GM21723 (cell line): ENCODE data around the gene COL23A1.

Experiments used
- ATAC-seq: cut with Tn5 transposase; IDR thresholded peaks from one replicate; pipeline ENCODE4 v1.9.1; 2021; ENCODE audit warnings: mild to moderate bottlenecking, moderate library complexity; ENCODE audit not compliant: unreplicated experiment

The COL23A1 gene

DNA sequence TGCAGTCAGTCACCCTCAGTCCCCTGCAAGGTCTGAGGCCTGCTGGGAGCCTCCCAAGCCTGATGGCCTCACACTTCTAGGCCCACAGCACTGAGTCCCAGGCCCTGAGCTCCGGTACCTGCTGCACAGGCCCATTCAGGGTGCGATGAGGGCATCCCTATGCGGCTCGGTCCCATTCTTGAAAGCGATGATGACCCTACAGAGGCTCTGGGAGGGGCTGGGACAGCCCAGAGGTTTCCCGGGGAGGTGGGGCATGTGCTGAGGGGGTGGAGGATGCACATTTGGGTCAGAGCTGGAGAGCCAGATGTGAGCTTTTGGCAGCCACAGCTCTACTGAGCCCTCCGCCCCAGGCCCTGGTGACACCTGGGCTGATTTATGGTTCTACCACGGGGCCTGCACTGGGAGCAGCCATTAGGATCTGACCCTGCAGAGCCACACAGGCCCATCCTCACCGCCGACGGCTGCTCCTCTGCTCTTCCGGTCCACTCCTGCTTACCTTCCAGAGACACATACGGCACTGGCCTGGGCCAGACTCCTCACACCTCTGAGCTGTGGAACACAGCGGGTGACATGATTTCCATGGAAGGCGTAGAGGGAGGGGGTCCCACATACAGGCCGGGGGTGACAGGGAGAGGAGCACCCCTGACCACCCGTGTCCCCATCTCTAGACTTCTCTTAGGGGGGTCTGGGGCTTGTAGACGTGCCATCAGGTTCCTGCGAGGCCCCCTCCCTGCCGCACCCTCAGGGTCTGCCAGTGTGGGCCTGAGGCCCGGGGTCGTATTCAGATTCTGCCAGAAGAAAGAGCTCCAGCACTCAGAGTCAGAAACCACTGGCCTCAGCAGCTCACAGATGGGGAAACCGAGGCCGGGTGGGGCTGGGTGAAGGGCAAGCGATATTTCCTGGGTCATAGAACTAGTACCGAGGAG, 53.4 kb downstream of the COL23A1 start:
- ATAC-seq: no peak

DNA sequence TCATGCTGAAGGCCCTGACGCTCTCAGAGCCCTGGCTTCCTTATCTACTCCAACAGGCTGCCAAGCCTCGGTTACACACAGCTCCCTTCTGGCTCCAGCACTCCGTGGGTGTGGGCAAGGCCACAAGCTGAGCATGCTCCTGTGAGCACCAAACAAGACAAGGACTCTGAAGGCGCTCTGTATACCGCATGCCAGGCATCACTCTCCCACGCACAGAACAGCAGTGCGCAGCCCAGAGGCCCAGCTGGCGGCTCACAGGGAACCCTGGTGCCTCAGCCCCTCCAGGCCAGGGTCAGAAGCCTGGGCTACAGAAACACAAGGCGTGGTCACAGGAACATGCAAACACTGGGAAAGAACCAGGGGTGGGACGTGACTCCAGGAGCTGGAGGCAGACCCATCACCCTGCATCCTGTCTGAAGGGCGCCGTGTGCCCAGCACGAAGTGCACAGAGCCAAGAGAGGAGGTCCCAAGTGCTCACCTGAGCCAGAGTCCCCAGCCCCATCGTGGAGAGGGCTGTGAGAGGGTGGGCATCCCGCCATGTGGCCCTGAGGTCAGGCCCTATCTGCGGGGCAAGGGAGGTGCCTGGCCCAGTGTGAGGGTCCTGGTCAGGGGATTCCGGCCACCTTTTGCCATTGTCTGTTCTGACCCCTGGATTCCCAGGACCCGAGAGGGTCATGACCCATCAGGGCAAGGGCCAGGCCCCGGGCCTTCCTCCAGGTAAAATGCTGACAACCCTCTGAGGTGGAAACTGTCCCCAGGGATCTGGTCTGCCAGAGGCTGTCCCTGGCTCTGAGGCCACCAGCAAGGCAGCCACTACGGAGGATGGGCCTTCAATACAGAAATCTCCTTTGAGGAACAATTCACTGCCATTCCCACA, 54.7 kb downstream of the COL23A1 start:
- ATAC-seq: no peak

GRCh38 chr5:178533136-178533535, 57.1 kb downstream of the COL23A1 start:
- ATAC-seq: no peak

GRCh38 chr5:178532666-178533065, 57.5 kb downstream of the COL23A1 start:
- ATAC-seq: no peak

DNA sequence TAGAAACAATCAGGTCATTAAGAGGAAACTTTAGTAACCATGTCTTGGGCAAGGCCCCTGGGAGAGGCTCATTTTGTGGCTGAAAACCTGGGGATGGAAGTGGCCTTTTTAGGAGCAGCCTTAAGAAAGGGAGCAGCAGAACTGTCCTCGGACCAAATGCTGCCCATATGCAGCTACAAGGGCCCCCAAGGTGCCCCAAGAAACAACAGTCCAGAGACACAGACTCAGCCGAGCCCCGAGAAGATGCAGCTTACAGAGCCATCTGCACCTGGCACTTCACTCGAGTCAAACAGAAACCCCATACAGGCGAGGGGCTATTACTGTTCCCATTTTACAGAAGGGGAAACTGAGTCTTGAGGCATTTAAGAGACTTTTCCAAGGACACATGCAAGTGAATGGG, 58.0 kb downstream of the COL23A1 start:
- ATAC-seq: no peak

DNA sequence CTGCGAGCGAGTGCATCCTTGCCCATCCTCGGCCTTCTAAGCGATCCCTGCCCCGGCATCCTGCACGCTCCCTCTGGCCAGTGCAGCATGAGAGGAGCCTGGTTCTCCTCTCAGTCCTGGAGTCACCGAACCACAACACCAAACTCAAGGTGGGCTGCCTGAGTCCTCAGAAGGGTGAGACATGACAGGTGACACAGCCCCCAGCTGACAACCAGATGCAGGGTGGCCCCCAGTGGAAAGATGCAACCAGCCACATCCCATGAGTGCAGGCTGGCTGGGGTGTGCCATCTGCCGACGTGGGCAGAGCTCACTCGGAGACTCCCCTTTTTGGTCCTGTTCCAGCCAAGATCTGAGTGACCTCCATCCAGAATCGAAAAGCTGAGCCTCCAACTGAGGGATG, 58.4 kb downstream of the COL23A1 start:
- no peak for ATAC-seq

GRCh38 chr5:178530526-178530925, 59.7 kb downstream of the COL23A1 start:
- no peak for ATAC-seq

DNA sequence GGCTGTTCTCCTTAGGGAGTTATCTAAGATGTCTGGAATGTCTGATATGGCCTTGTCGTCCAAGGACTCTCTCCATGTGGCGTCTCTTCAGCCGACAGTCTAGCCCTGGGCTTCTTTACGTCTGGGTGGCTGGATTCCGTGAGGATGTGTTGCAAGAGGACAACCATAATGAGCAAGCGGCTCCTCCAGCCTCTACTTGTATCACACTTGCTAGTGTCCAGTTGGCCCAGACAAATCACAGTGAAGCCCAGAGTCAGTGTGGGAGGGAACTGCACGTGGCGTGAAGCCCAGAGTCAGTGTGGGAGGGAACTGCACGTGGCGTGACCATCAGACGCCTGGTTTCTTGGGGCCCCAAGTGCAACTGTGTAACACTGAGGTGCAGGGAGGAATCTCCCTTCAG, 61.1 kb downstream of the COL23A1 start:
- ATAC-seq: no peak

DNA sequence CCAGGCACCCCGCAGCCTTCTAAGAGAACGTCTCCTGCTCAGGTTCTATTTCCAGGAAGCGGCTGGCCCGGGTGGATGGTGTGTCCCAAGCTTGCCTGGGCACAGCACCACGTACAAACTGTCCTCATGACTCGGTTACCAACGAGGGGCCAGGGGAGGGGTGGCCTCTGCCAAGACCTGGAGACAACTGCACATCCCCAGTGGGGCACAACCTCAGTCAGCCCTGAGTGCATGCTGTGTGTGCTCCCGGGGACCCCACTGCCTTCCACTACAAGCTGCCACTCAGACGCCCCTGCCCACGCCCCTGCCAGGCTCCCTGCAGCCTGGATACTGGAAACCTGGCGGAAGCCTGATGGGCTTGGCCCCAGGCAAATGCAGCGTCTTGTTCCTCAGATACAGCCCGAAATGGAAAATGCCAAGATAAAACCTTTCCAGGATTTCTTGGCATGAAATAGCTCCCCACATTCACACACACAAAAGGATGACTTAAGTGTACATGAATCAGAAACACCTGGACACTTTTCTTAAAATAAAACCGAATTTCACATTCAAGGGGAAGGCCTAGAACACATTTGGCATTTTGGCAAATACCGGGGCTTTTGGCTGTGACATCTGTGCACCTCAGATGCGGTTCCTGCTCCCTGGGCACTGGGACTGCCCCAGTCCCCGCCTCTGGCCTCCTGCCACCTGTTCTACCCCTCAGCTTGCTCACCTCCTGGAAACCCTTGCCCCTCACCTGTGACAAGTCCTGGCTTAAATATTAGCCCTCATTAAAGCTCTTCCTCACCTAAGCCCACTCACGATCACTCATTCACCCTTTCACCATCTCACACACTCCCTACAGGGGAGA, 62.5 kb downstream of the COL23A1 start:
- no peak for ATAC-seq

DNA sequence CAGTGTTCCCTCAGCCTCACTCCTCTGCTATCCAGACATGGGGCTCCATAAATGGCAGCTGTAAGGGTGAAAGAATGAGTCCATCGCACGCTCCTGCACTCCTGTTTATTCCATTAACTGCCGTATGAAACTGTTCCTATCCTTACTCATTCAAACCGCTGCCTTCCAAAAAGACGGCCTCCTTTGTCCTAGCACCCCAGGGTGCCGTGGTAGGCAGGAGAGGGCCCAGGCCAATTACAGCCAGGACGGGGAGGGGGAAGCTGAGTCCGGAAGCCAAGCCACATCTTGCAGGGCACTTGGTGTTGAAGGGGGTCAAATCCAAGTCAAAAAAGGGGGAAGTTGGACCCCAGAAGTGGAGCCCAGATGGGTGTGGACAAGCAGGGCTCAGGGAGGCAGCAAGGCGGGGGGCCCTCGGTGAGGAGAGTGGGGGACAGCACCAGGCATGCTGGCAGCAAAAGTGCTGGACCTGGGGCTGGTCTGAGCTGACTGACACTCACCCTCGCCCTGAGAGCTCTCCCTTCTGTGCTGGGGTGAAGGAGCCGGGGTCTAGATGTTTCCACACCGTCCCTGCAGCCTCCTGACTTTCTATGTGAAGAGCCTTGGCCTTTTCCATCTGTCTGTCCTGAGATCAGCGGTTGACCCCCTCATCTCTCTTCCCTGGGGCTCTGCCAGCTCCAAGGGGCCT, 63.3 kb downstream of the COL23A1 start:
- ATAC-seq: no peak

DNA sequence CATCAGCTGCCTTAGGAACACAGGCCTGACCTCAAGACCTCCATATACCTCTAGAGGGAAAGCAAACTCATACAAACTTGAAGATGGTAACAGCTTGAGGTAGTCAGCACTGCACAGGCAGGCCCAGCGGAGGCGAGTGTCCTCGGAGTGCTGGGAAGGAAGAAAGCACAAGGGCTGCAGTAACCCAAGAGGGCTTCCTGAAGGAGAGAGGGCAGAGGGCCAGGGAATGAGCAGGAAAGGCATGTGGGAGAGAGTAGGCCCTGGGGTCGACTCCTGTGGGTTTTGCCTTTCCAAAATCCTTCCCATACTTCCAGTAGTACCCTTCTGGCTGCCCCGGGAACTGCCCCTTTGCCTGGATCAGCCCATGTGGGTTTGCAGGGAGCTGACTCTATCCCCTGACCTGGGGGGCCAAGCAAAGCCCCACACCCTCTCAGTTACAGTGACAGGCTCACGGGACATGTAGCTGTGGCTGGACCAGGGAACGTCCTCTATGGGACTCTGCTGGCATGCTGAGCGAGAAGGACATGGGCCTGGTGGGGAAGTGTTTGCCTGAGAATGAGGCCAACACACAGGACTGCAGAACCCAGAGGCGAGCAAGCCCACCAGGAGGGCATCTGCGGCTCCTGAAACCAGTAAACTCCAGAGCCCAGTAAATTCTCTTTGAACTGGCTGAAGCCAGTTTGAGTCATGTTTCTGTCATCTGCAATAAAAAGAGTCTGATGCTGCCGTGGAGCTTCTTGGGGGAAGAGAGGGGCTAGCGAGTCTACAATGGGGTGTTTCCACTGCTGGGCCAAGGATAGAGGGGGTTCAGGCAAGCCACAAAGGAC, 64.1 kb downstream of the COL23A1 start:
- ATAC-seq: no peak

DNA sequence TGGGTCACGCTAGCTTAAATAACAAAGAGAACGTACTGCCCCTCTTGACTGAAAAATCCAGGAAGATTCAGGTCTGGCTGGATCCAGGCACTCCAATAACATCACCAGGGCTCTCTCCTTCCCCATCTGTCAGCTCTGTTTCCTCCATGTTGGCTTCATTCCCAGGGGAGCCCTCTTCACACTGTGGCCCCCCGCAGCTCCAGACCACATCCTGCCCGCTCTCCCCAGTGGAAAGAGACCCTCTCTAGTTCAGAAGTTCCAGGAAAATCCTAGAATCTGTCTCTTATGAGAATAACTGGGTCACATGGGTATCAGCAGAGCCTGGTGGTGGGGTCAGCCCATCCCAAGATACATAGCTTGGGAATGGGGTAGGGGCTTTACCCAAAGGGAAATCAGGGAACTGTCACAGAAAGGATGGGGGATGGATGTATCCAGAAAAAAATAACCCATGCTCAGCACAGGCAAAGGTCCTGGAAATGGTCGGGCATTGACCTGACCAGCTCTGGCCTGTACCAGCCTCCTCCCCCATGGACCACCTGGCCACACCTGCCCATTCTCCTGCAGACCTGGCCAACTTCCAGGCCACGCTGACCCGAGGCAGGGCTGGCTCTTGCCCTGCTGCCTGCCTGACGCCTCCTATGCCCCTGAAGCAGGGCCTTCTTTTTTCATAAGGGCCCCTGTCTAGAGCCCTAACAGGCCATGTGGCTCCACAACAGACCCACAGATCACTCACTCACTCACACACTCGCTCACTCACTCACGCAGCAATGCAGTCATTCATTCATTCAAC, 65.9 kb downstream of the COL23A1 start:
- no peak for ATAC-seq

GRCh38 chr5:178522361-178522760, 67.8 kb downstream of the COL23A1 start:
- no peak for ATAC-seq

DNA sequence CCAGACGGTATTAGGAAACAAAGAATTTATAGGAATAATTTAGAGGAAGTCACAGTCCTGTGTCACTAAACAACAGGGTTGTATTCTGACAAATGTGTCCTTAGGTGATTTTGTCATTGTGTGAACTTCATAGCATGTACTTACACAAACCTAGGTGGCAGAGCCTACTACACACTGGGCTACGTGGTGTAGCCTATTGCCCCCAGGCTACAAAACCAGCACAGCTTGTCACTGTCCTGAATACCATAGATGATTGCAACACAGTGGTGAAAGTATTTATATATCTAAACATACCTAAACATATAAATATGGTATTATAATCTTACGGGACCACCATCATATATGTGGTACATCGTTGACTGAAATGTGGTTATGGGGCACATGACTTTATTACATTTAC, 69.3 kb downstream of the COL23A1 start:
- no peak for ATAC-seq

DNA sequence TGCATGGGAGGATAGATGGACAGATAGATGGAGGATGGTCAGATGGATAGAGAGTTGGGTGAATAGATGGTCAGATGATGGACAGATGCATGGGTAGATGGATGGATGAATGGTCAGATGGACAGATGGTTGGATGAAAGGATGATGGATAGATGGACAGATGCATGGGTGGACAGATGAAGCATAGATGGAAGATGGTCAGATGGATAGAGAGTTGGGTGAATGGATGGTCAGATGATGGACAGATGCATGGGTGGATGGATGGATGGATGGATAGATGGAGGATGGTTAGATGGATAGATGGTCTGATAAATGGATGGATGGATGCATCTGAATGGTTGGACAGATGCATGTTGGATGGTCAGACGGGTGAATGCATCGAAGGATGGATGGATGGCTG, 70.4 kb downstream of the COL23A1 start:
- ATAC-seq: no peak

GRCh38 chr5:178519155-178519554, 71.0 kb downstream of the COL23A1 start:
- ATAC-seq: no peak

DNA sequence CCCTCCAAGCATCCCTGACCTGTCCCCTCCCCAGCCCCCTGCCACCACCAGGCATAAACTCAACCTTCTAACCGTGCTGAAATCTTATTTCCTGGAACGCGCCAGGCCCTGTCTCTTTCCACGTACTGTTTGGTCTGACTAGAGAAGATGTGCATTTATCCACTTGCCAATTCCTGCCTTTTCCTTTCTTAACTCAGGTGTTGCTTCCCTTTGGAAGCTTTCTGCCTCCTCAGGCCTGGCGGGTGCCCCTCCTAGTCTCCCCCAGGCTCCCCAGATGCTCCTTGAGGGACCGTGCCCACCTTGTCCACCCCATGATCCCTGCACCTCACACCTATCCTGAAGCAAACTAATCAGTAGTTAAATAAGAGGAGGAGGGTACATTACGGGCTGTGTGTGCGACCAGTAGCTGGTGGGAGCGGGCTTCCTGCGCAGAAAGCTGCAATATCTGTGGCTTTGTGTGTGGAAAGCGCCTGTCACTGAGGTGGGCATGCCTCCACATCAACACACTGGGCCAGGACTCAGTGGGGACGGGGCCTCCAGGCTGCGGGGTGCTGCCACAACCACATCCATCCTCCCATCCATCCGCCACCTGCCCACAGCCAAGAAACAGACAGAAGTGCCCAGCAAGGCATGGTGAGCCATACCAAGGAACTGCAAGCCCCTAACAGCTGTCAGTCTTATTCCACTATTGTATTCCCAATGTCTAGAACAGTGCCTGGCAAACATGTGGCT, 73.5 kb downstream of the COL23A1 start:
- ATAC-seq: no peak
